Prostate gland (tissue), 2 donors: ENCODE results near the gene TTYH1.
"Not testable (repeated sequence)": the region's sequence is repeated elsewhere in the genome, so short reads cannot be mapped to it uniquely, and the experiment has no call there.

Experiments
- POLR2A ChIP-seq: fragments of 450-650 bp; IDR thresholded peaks from one replicate; pipeline ENCODE4 v1.6.1; 2016; ENCODE audit warnings: antibody characterized with exemption, mild to moderate bottlenecking
- POLR2AphosphoS5 ChIP-seq: sonication (generic); formaldehyde crosslinking; IDR thresholded peaks from one replicate; pipeline ENCODE4 v1.6.1; 2017; ENCODE audit warnings: antibody characterized with exemption
- TF ChIP-seq, protein P1 (sequence below), 4 experiments: fragments of 200-600 bp in 2 of 4; fragments of 450-650 bp in 2 of 4; sonication (generic) in 2 of 4; IDR thresholded peaks; 1 replicate in 3 of 4; 2 replicates in 1 of 4; pipeline ENCODE4 v1.5.1; 2016 to 2019; ENCODE audit warnings: antibody characterized with exemption in 4 of 4, mild to moderate bottlenecking in 2 of 4, moderate library complexity in 2 of 4

DNA sequence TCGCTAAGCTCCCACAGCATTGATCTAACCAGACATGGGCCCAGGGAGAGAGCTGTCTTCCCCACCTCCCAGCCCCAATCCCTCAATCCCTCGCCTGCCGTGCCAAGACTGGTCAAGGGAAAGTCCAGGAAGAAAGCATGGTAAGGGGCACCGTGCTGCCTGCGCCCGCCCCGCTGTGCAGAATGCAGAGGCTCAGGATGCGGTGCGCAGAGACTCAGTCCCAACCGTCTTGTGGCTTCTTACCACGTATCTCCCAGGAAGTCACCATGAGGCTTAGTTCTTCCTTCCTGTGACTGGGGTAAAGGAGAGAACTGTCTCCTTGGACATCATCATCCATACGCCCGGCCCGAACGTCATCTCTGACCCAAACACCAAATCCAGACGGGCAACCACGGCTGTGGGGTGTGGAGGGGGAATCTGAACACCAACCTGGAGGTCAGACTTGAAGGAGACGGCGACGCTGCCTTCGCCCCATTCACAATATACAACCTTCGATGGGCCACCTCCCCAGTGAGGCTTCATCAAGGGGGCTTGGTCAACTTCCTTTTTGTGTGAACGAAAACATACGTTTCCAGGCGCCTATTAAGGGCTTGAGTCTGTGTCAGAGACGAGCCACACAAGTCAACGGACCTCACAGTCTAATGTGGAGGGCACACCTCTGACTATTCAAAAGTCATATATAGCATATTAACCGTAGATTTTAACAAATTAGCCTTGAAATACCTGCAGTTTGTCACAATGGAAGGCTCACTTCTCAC, 39.9 kb upstream of the TTYH1 start:
- TF ChIP-seq, protein P1, sequence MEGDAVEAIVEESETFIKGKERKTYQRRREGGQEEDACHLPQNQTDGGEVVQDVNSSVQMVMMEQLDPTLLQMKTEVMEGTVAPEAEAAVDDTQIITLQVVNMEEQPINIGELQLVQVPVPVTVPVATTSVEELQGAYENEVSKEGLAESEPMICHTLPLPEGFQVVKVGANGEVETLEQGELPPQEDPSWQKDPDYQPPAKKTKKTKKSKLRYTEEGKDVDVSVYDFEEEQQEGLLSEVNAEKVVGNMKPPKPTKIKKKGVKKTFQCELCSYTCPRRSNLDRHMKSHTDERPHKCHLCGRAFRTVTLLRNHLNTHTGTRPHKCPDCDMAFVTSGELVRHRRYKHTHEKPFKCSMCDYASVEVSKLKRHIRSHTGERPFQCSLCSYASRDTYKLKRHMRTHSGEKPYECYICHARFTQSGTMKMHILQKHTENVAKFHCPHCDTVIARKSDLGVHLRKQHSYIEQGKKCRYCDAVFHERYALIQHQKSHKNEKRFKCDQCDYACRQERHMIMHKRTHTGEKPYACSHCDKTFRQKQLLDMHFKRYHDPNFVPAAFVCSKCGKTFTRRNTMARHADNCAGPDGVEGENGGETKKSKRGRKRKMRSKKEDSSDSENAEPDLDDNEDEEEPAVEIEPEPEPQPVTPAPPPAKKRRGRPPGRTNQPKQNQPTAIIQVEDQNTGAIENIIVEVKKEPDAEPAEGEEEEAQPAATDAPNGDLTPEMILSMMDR (IDR thresholded peaks at IDR 0.05), result not testable (repeated sequence)
- TF ChIP-seq POLR2AphosphoS5, POLR2A: not testable (repeated sequence)
